ENCODE results near the gene SPEG.

The SPEG gene

GRCh38 chr2:219422952-219423534 is 11.6 kb upstream of the SPEG start:
- in situ Hi-C loops (cut with MboI; ENCODE audit: low sequenced_read_pairs): no loop called here

GRCh38 chr2:219423652-219424377 is 10.8 kb upstream of the SPEG start:
- in situ Hi-C loops (cut with MboI; ENCODE audit: low sequenced_read_pairs): no loop called here

GRCh38 chr2:219425238-219426067 is 9.2 kb upstream of the SPEG start:
- in situ Hi-C loops (cut with MboI; ENCODE audit: low sequenced_read_pairs): no loop called here

GRCh38 chr2:219426068-219426443 is 8.6 kb upstream of the SPEG start:
- in situ Hi-C loops (cut with MboI; ENCODE audit: low sequenced_read_pairs): no loop called here

- in situ Hi-C loops (cut with MboI; ENCODE audit: low sequenced_read_pairs): no loop called here
Measured at GRCh38 chr2:219426534-219427136, 8.0 kb upstream of the SPEG start.

GRCh38 chr2:219428469-219428868 is 6.2 kb upstream of the SPEG start:
- in situ Hi-C loops (cut with MboI; ENCODE audit: low sequenced_read_pairs): no loop called here

- in situ Hi-C loops (cut with MboI; ENCODE audit: low sequenced_read_pairs): no loop called here
Measured at GRCh38 chr2:219429958-219430606, 4.6 kb upstream of the SPEG start.

GRCh38 chr2:219430633-219431615 is 3.7 kb upstream of the SPEG start:
- in situ Hi-C loops (cut with MboI; ENCODE audit: low sequenced_read_pairs): no loop called here

GRCh38 chr2:219433666-219434467 is 776 bp upstream of the SPEG start:
- in situ Hi-C loops (cut with MboI; ENCODE audit: low sequenced_read_pairs): no loop called here

GRCh38 chr2:219434468-219434717 is 250 bp upstream of the SPEG start:
- in situ Hi-C loops (cut with MboI; ENCODE audit: low sequenced_read_pairs): no loop called here

- in situ Hi-C loops (cut with MboI; ENCODE audit: low sequenced_read_pairs): no loop called here
Measured at GRCh38 chr2:219435701-219436100, 1.1 kb downstream of the SPEG start.

GRCh38 chr2:219436491-219436890 is 1.8 kb downstream of the SPEG start:
- in situ Hi-C loops (cut with MboI; ENCODE audit: low sequenced_read_pairs): no loop called here

- in situ Hi-C loops (cut with MboI; ENCODE audit: low sequenced_read_pairs): no loop called here
Measured at GRCh38 chr2:219437141-219437540, 2.5 kb downstream of the SPEG start.

GRCh38 chr2:219437690-219438206 is 3.1 kb downstream of the SPEG start:
- in situ Hi-C loops (cut with MboI; ENCODE audit: low sequenced_read_pairs): no loop called here

- in situ Hi-C loops (cut with MboI; ENCODE audit: low sequenced_read_pairs): no loop called here
Measured at GRCh38 chr2:219438453-219438852, 3.8 kb downstream of the SPEG start.

- in situ Hi-C loops (cut with MboI; ENCODE audit: low sequenced_read_pairs): no loop called here
Measured at GRCh38 chr2:219439506-219439905, 4.9 kb downstream of the SPEG start.

GRCh38 chr2:219440388-219441256 is 6.0 kb downstream of the SPEG start:
- in situ Hi-C loops (cut with MboI; ENCODE audit: low sequenced_read_pairs): no loop called here

Measured in HL-60/S4 (cell line).